H7 (cell line): ENCODE measurements around the gene DYSF. TPM values are rescaled to one million over a fixed set of nuclear protein-coding genes. Genes with fewer than 3 reads are reported as not detected.

Experiments
- DNase-seq: peaks from one replicate; pipeline ENCODE4 v3.0.0; 2012
- H3K27me3 ChIP-seq: 2 replicates; pipeline ENCODE4 v1.6.0; 2011; ENCODE audit warnings: mild to moderate bottlenecking, low read length; ENCODE audit not compliant: control insufficient read depth, insufficient read depth
- H3K36me3 ChIP-seq: replicated peaks from 2 replicates; pipeline ENCODE4 v1.5.1; 2011; ENCODE audit warnings: low read length; ENCODE audit not compliant: control insufficient read depth, insufficient read depth
- H3K4me3 ChIP-seq: 2 replicates; pipeline ENCODE4 v1.5.1; 2011; ENCODE audit warnings: low read depth, mild to moderate bottlenecking, control low read depth, low read length, moderate library complexity; ENCODE audit not compliant: insufficient read depth
- total RNA-seq: library from RNA; depleted of rRNA; stranded (reverse); fragments of >200 nt; shearing (Covaris generic); gene quantifications from 2 replicates; pipeline ENCODE4 v1.2.3, GENCODE V29; 2014

Gene DYSF
- total RNA-seq, 1 experiment from 2014 or later = 7.4 TPM

GRCh38 chr2:71577209-71577608, 123.8 kb downstream of the DYSF start:
- Histone ChIP-seq H3K27me3 (no peaks in the 10 kb centered on the region), H3K36me3 (no peaks in the 10 kb centered on the region), H3K4me3 (no peak overlapping the region)
- DNase-seq = no peak

- no peaks in the 10 kb centered on the region for H3K36me3 ChIP-seq
- no peak for DNase-seq
These were observed 125.5 kb downstream of the DYSF start for GRCh38 chr2:71578767-71579342.

GRCh38 chr2:71581026-71581425, 127.7 kb downstream of the DYSF start:
- no peaks in the 10 kb centered on the region for H3K27me3 ChIP-seq
- no peaks in the 10 kb centered on the region for H3K36me3 ChIP-seq
- H3K4me3 ChIP-seq = no peak overlapping the region
- DNase-seq = no peak

More at GRCh38 chr2:71578767-71579342, 125.5 kb downstream of the DYSF start:
- Histone ChIP-seq H3K27me3 (no peaks in the 10 kb centered on the region), H3K4me3 (no peak overlapping the region)

- Histone ChIP-seq H3K36me3 (no peaks in the 10 kb centered on the region), H3K27me3 (no peaks in the 10 kb centered on the region), H3K4me3 (no peak overlapping the region)
- no peak for DNase-seq
These were observed 130.5 kb downstream of the DYSF start for GRCh38 chr2:71583876-71584275.

GRCh38 chr2:71586471-71586870, 133.1 kb downstream of the DYSF start:
- no peak overlapping the region for H3K4me3 ChIP-seq
- DNase-seq = peak; percentile 67
- H3K36me3 ChIP-seq = no peaks in the 10 kb centered on the region
- H3K27me3 ChIP-seq = no peaks in the 10 kb centered on the region

- Histone ChIP-seq H3K27me3 (no peaks in the 10 kb centered on the region), H3K36me3 (no peaks in the 10 kb centered on the region), H3K4me3 (no peak overlapping the region)
- DNase-seq = no peak
These were observed 134.2 kb downstream of the DYSF start for GRCh38 chr2:71587509-71588073.

GRCh38 chr2:71588497-71589170, 135.3 kb downstream of the DYSF start:
- no peak for DNase-seq

GRCh38 chr2:71589763-71590162, 136.4 kb downstream of the DYSF start:
- Histone ChIP-seq H3K4me3 (no peak overlapping the region), H3K27me3 (no peaks in the 10 kb centered on the region), H3K36me3 (no peaks in the 10 kb centered on the region)
- peak; percentile 74 for DNase-seq

More at GRCh38 chr2:71588497-71589170, 135.3 kb downstream of the DYSF start:
- no peak overlapping the region for H3K4me3 ChIP-seq
- no peaks in the 10 kb centered on the region for H3K27me3 ChIP-seq
- no peaks in the 10 kb centered on the region for H3K36me3 ChIP-seq

- no peak for DNase-seq
- no peaks in the 10 kb centered on the region for H3K36me3 ChIP-seq
- no peak overlapping the region for H3K4me3 ChIP-seq
- H3K27me3 ChIP-seq = no peaks in the 10 kb centered on the region
These were observed 137.7 kb downstream of the DYSF start for GRCh38 chr2:71591044-71591443.

- peak; percentile 76 for DNase-seq
- H3K36me3 ChIP-seq = no peaks in the 10 kb centered on the region
- no peak overlapping the region for H3K4me3 ChIP-seq
- H3K27me3 ChIP-seq = no peaks in the 10 kb centered on the region
These were observed 138.9 kb downstream of the DYSF start for GRCh38 chr2:71592181-71592711.

GRCh38 chr2:71595569-71595968, 142.2 kb downstream of the DYSF start:
- Histone ChIP-seq H3K27me3 (no peaks in the 10 kb centered on the region), H3K36me3 (no peaks in the 10 kb centered on the region), H3K4me3 (no peak overlapping the region)
- no peak for DNase-seq

- H3K36me3 ChIP-seq = no peaks in the 10 kb centered on the region
- no peak for DNase-seq
- no peaks in the 10 kb centered on the region for H3K27me3 ChIP-seq
- H3K4me3 ChIP-seq = no peak overlapping the region
These were observed 142.7 kb downstream of the DYSF start for GRCh38 chr2:71596011-71596410.

- Histone ChIP-seq H3K27me3 (no peaks in the 10 kb centered on the region), H3K4me3 (no peak overlapping the region), H3K36me3 (no peaks in the 10 kb centered on the region)
- DNase-seq = no peak
These were observed 144.4 kb downstream of the DYSF start for GRCh38 chr2:71597756-71598155.

- DNase-seq = no peak
These were observed 145.2 kb downstream of the DYSF start for GRCh38 chr2:71598526-71598925.

GRCh38 chr2:71599038-71599437, 145.7 kb downstream of the DYSF start:
- no peaks in the 10 kb centered on the region for H3K27me3 ChIP-seq
- DNase-seq = no peak
- no peak overlapping the region for H3K4me3 ChIP-seq
- no peaks in the 10 kb centered on the region for H3K36me3 ChIP-seq

More at GRCh38 chr2:71598526-71598925, 145.2 kb downstream of the DYSF start:
- no peak overlapping the region for H3K4me3 ChIP-seq
- H3K27me3 ChIP-seq = no peaks in the 10 kb centered on the region
- no peaks in the 10 kb centered on the region for H3K36me3 ChIP-seq
